Osteocyte (in vitro differentiated cells): ENCODE measurements around the gene CYBC1. TPM values are rescaled to one million over a fixed set of nuclear protein-coding genes. Genes with fewer than 3 reads are reported as not detected.

ENCODE experiments used
- DNase-seq: peaks from one replicate; pipeline ENCODE4 v3.0.0; 2021; ENCODE audit warnings: mixed read lengths; ENCODE audit not compliant: unreplicated experiment; ENCODE audit errors: extremely low spot score
- H3K27ac Mint-ChIP-seq: one replicate; pipeline ENCODE4 v1.8.0; 2021; ENCODE audit warnings: mild to moderate bottlenecking, mixed read lengths; ENCODE audit not compliant: unreplicated experiment
- H3K27me3 Mint-ChIP-seq: one replicate; pipeline ENCODE4 v1.8.0; 2021; ENCODE audit warnings: mixed read lengths; ENCODE audit not compliant: unreplicated experiment
- H3K36me3 Mint-ChIP-seq: one replicate; pipeline ENCODE4 v1.8.0; 2021; ENCODE audit warnings: mixed read lengths; ENCODE audit not compliant: unreplicated experiment
- H3K4me1 Mint-ChIP-seq: one replicate; pipeline ENCODE4 v1.8.0; 2021; ENCODE audit warnings: mixed read lengths; ENCODE audit not compliant: unreplicated experiment
- H3K4me3 Mint-ChIP-seq: one replicate; pipeline ENCODE4 v1.8.0; 2021; ENCODE audit warnings: mild to moderate bottlenecking, moderate library complexity, mixed read lengths; ENCODE audit not compliant: unreplicated experiment
- H3K9me3 Mint-ChIP-seq: one replicate; pipeline ENCODE4 v1.8.0; 2021; ENCODE audit warnings: mixed read lengths; ENCODE audit not compliant: unreplicated experiment
- CTCF ChIP-seq: fragments of 200-600 bp; sonication (generic); IDR thresholded peaks from 2 replicates; pipeline ENCODE4 v1.5.0; 2021; ENCODE audit warnings: antibody characterized with exemption, mild to moderate bottlenecking, moderate library complexity
- total RNA-seq: library from RNA; stranded (reverse); gene quantifications from 2 replicates; pipeline ENCODE4 v1.2.1, GENCODE V29; 2021

CYBC1 gene
- total RNA-seq, 1 donor from 2014 or later: 78.7 TPM

DNA sequence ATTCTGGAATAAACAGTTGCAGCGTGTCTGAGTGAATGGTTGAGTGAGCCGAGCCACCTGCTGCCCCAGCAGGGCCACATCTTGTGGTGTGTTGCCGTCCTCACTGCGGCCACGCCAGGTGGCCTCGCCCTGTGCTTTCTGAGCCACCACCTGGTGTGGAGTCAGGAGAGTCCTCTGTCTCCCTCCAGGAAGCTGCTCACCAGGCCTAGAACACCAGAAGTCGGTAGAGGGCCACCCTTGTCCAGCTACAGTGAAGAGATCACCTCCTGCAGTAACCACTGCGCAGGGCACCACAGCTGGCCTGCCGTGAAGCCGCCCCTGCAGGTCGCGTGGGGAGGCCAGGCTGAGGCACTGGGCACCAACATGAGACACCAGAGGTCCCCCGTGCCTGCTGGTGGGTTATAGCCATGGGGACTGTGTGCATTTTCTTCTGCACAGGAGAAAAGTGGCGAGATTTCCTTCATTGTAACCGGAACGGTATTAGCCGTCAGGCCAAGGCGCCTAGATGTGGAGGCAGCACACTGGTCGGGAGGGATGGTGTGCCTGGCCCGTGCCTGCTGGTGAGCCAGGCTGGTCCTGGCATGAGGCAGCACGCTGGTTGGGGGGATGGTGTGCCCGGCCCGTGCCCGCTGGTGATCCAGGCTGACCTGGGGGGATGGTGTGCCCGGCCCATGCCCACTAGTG, 40.1 kb upstream of the CYBC1 start:
- no peak for TF ChIP-seq CTCF
- H3K4me1 Mint-ChIP-seq: peaks cover 8% of the 10 kb centered on the region
- H3K27me3 Mint-ChIP-seq: no peaks in the 10 kb centered on the region

DNA sequence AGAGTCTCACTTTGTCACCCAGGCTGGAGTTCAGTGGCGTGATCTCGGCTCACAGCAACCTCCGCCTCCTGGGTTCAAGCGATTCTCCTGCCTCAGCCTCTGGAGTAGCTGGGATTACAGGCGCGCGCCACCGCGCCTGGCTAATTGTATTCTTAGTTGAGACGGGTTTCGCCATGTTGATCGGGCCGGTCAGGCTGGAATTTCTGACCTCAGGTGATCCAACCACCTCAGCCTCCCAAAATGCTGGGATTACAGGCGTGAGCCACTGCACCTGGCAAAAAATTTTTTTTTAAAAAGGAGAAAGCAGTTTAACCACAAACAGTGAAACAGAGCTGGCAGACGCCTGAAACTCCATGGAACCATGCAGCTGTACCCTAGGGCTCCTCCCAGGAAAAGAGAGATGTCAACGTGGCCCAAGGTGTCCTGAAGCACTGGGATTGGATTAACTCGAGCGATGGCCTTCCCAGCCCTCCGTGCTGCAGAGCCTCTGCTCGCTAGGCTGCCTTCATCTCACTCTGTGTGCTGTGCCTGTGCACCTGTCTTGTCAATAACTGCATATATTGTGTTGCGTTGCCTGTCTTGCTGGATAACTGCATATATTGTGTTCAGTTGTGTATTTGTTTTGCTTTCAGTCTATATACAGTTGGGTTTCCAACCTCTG, 39.4 kb upstream of the CYBC1 start:
- Mint-ChIP-seq H3K27me3 (no peaks in the 10 kb centered on the region), H3K9me3 (no peaks in the 10 kb centered on the region), H3K27ac (no peak overlapping the region), H3K4me1 (peaks cover 8% of the 10 kb centered on the region), H3K36me3 (peaks cover 17% of the 10 kb centered on the region), H3K4me3 (no peak overlapping the region)
- TF ChIP-seq CTCF: no peak
- no peak for DNase-seq

More for the DNA sequence above, 40.1 kb upstream of the CYBC1 start:
- H3K36me3 Mint-ChIP-seq: peaks cover 14% of the 10 kb centered on the region
- DNase-seq: no peak
- H3K4me3 Mint-ChIP-seq: no peak overlapping the region
- H3K27ac Mint-ChIP-seq: no peak overlapping the region
- no peaks in the 10 kb centered on the region for H3K9me3 Mint-ChIP-seq

GRCh38 chr17:82489117-82489516, 38.6 kb upstream of the CYBC1 start:
- no peaks in the 10 kb centered on the region for H3K27me3 Mint-ChIP-seq
- no peak overlapping the region for H3K4me3 Mint-ChIP-seq
- peaks cover 23% of the 10 kb centered on the region for H3K36me3 Mint-ChIP-seq
- DNase-seq: no peak
- H3K9me3 Mint-ChIP-seq: no peaks in the 10 kb centered on the region
- peaks cover 3% of the 10 kb centered on the region for H3K4me1 Mint-ChIP-seq
- no peak overlapping the region for H3K27ac Mint-ChIP-seq
- TF ChIP-seq CTCF: no peak

- H3K27me3 Mint-ChIP-seq: no peaks in the 10 kb centered on the region
- no peak for TF ChIP-seq CTCF
- H3K9me3 Mint-ChIP-seq: no peaks in the 10 kb centered on the region
- H3K36me3 Mint-ChIP-seq: peaks cover 29% of the 10 kb centered on the region
- H3K27ac Mint-ChIP-seq: no peak overlapping the region
- H3K4me1 Mint-ChIP-seq: no peaks in the 10 kb centered on the region
- H3K4me3 Mint-ChIP-seq: no peak overlapping the region
- DNase-seq: no peak
Observed at GRCh38 chr17:82487910-82488309, 37.4 kb upstream of the CYBC1 start.

- Mint-ChIP-seq H3K27ac (no peak overlapping the region), H3K4me3 (no peak overlapping the region), H3K4me1 (no peaks in the 10 kb centered on the region)
Observed at GRCh38 chr17:82486231-82487094, 35.9 kb upstream of the CYBC1 start.

More at GRCh38 chr17:82486231-82487094, 35.9 kb upstream of the CYBC1 start:
- no peak for DNase-seq
- Mint-ChIP-seq H3K36me3 (peaks cover 38% of the 10 kb centered on the region), H3K9me3 (no peaks in the 10 kb centered on the region), H3K27me3 (no peaks in the 10 kb centered on the region)
- TF ChIP-seq CTCF: no peak
